Keratinocyte (primary cell): ENCODE measurements around the gene SKA2. TPM values are rescaled to one million over a fixed set of nuclear protein-coding genes. Genes with fewer than 3 reads are reported as not detected.

ENCODE experiments used
- DNase-seq: peaks from one replicate; pipeline ENCODE4 v3.0.0-alpha.2; 2011; ENCODE audit warnings: low read depth, missing footprints, low spot score
- FAIRE-seq: peaks from 2 replicates; lab custom pipeline; 2011; peaks lifted over from hg19 to GRCh38; lab: Jason Lieb, UNC
- H2AFZ ChIP-seq: 2 replicates; pipeline ENCODE4 v1.6.0; 2012; ENCODE audit warnings: low read length, control low read depth, inconsistent platforms; ENCODE audit not compliant: control insufficient read depth
- H3K27ac ChIP-seq: 2 replicates; pipeline ENCODE4 v1.5.1; 2011; ENCODE audit warnings: low read length; ENCODE audit not compliant: control insufficient read depth, insufficient read depth
- H3K27me3 ChIP-seq: 3 replicates; pipeline ENCODE4 v1.6.0; 2011; ENCODE audit warnings: low read length; ENCODE audit not compliant: control insufficient read depth, insufficient read depth; ENCODE audit errors: extremely low read depth
- H3K36me3 ChIP-seq, 2 experiments: 2 replicates in 1 of 2; 3 replicates in 1 of 2; pipeline ENCODE4 v1.5.1; 2011; ENCODE audit warnings: low read length in 2 of 2, mild to moderate bottlenecking in 1 of 2; ENCODE audit not compliant: control insufficient read depth in 2 of 2, insufficient read depth in 2 of 2; ENCODE audit errors: extremely low read depth in 1 of 2
- H3K4me1 ChIP-seq: 3 replicates; pipeline ENCODE4 v1.5.1; 2011; ENCODE audit warnings: low read length; ENCODE audit not compliant: control insufficient read depth, insufficient read depth; ENCODE audit errors: extremely low read depth
- H3K4me2 ChIP-seq: 3 replicates; pipeline ENCODE4 v1.6.0; 2011; ENCODE audit warnings: low read depth, low read length; ENCODE audit not compliant: control insufficient read depth, insufficient read depth; ENCODE audit errors: extremely low read depth
- H3K4me3 ChIP-seq, 3 experiments: fragments of 200-600 bp in 1 of 3; sonication (generic) in 1 of 3; 2 replicates in 2 of 3; 3 replicates in 1 of 3; pipeline ENCODE4 v1.5.1; 2011 to 2016; ENCODE audit warnings: low read length in 3 of 3, mild to moderate bottlenecking in 3 of 3, control low read depth in 2 of 3, inconsistent platforms in 1 of 3, low read depth in 1 of 3, mixed read lengths in 1 of 3, mixed run types in 1 of 3, moderate library complexity in 1 of 3; ENCODE audit not compliant: control insufficient read depth in 2 of 3, insufficient read depth in 2 of 3; ENCODE audit errors: extremely low read depth in 1 of 3
- H3K79me2 ChIP-seq: 2 replicates; pipeline ENCODE4 v1.6.0; 2012; ENCODE audit warnings: low read length; ENCODE audit not compliant: control insufficient read depth, insufficient read depth
- H3K9ac ChIP-seq: 3 replicates; pipeline ENCODE4 v1.6.0; 2011; ENCODE audit warnings: low read length; ENCODE audit not compliant: control insufficient read depth, insufficient read depth; ENCODE audit errors: extremely low read depth
- H3K9me1 ChIP-seq: 3 replicates; pipeline ENCODE4 v1.6.0; 2011; ENCODE audit warnings: low read length; ENCODE audit not compliant: control insufficient read depth, insufficient read depth; ENCODE audit errors: extremely low read depth
- H3K9me3 ChIP-seq: 2 replicates; pipeline ENCODE4 v1.5.1; 2012; ENCODE audit warnings: low read depth, low read length; ENCODE audit not compliant: control insufficient read depth
- H4K20me1 ChIP-seq: 3 replicates; pipeline ENCODE4 v1.6.0; 2011; ENCODE audit warnings: low read length; ENCODE audit not compliant: control insufficient read depth, insufficient read depth; ENCODE audit errors: extremely low read depth
- CTCF ChIP-seq, 3 experiments: IDR thresholded peaks in 1 of 3; conservative IDR thresholded peaks in 1 of 3; optimal IDR thresholded peaks in 1 of 3; 2 replicates in 2 of 3; 3 replicates in 1 of 3; pipeline versions ENCODE3 to v1.5.1; 2011; ENCODE audit warnings: low read length in 3 of 3, mild to moderate bottlenecking in 3 of 3, moderate library complexity in 2 of 3, control low read depth in 1 of 3, inconsistent platforms in 1 of 3; ENCODE audit not compliant: insufficient read depth in 2 of 3; ENCODE audit errors: extremely low read depth in 1 of 3
- EZH2 ChIP-seq: IDR thresholded peaks from one replicate; pipeline ENCODE4 v1.6.1; 2012; ENCODE audit warnings: inconsistent platforms, mild to moderate bottlenecking, low read length, moderate library complexity
- dilution Hi-C: fragments of 300-500 bp; cut with MboI; formaldehyde crosslinking; loops from one replicate; pipeline ENCODE4 v1.7.0; 2020; ENCODE audit warnings: low sequenced_read_pairs; ENCODE audit not compliant: extremely low pct_ligation_motif_present
- polyA plus RNA-seq, 5 experiments: library from polyadenylated mRNA; depleted of rRNA in 3 of 5; stranded (reverse) in 3 of 5; stranded (forward) in 1 of 5; unstranded in 1 of 5; fragments of >200 nt; gene quantifications; 1 replicate in 1 of 5; 2 replicates in 3 of 5; 3 replicates in 1 of 5; pipeline versions ENCODE4 v1.2.1 to v1.2.3, GENCODE V29; 2011 to 2012; ENCODE audit warnings: missing spikeins in 2 of 5, low read depth in 1 of 5, low replicate concordance in 1 of 5

The SKA2 gene
- polyA plus RNA-seq, 1 donor (not counting 4 experiments of a cell fraction or from before 2014, with no cell fraction given), result 52.8 TPM

- Histone ChIP-seq H3K9me1 (no peaks in the 10 kb centered on the region), H3K4me2 (peak overlapping the region; percentile 76), H4K20me1 (no peaks in the 10 kb centered on the region), H3K27ac (peak overlapping the region; percentile 90), H3K27me3 (no peaks in the 10 kb centered on the region), H2AFZ (no peak overlapping the region), H3K9me3 (no peaks in the 10 kb centered on the region), H3K4me3 (peak overlapping the region; percentile 50 to 93 (median 62)), H3K9ac (peak overlapping the region; percentile 91), H3K79me2 (peaks cover 82% of the 10 kb centered on the region), H3K36me3 (no peaks in the 10 kb centered on the region), H3K4me1 (peaks cover 51% of the 10 kb centered on the region)
- dilution Hi-C loops, result no loop called here
- no peak for FAIRE-seq
- TF ChIP-seq EZH2, result no peak
- TF ChIP-seq CTCF (optimal IDR thresholded peaks at IDR 0.05 in 1 of 3, IDR thresholded peaks at IDR 0.05 in 1 of 3, conservative IDR thresholded peaks at IDR 0.05 in 1 of 3; ENCODE audit: extremely low read depth in 1 of 3, insufficient read depth in 2 of 3, low read length in 3 of 3), result no peak
- DNase-seq, result no peak
Observed at GRCh38 chr17:59152925-59153324, 2.1 kb downstream of the SKA2 start.

- peak overlapping the region; percentile 32 for H3K27ac ChIP-seq
- no peak for TF ChIP-seq EZH2
- no peak for TF ChIP-seq CTCF (optimal IDR thresholded peaks at IDR 0.05 in 1 of 3, IDR thresholded peaks at IDR 0.05 in 1 of 3, conservative IDR thresholded peaks at IDR 0.05 in 1 of 3; ENCODE audit: extremely low read depth in 1 of 3, insufficient read depth in 2 of 3, low read length in 3 of 3)
- no peak for FAIRE-seq
- H3K4me1 ChIP-seq, result peaks cover 38% of the 10 kb centered on the region
- H3K4me3 ChIP-seq, result no peak overlapping the region
- no peaks in the 10 kb centered on the region for H4K20me1 ChIP-seq
- H3K36me3 ChIP-seq, result no peaks in the 10 kb centered on the region
- H3K9ac ChIP-seq, result no peak overlapping the region
- H3K4me2 ChIP-seq, result peak overlapping the region; percentile 76
- H2AFZ ChIP-seq, result no peak overlapping the region
- no peak for DNase-seq
- H3K9me3 ChIP-seq, result no peaks in the 10 kb centered on the region
- H3K79me2 ChIP-seq, result peaks cover 82% of the 10 kb centered on the region
- H3K9me1 ChIP-seq, result no peaks in the 10 kb centered on the region
- no peaks in the 10 kb centered on the region for H3K27me3 ChIP-seq
- dilution Hi-C loops, result no loop called here
Observed at GRCh38 chr17:59151591-59151990, 3.4 kb downstream of the SKA2 start.
